Measurements from ENCODE around the gene RPS23. TPM values are rescaled to one million over a fixed set of nuclear protein-coding genes. Genes with fewer than 3 reads are reported as not detected.

The RPS23 gene
- total and polyA plus RNA-seq, 3 experiments from 2014 or later: 2,179 to 2,576 (median 2,206) TPM

DNA sequence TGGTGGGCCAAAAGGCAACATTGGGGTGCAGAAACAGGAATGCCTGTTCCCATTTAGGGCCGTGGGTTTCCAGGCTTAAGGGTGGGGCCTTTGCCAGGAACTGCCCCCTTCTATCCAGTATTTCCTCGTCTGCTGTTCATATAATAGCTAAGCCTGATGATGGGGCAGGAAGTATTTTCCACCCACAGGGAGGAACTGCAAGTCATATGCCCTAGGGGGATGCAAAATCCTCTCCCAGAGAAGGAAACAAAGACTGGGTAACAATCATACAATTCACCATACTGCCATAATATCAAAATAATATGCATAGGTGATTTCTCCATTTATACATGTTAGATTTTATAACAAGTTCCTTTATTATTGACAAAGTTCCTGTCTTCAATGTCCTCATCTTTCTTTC, 20.5 kb upstream of the RPS23 start:
- no peaks in the 10 kb centered on the region for H3K4me1 ChIP-seq (ENCODE audit: insufficient read depth, low read length)
- no peaks in the 10 kb centered on the region for H3K27me3 ChIP-seq (ENCODE audit: insufficient read depth, low read length, poor library complexity, severe bottlenecking)

DNA sequence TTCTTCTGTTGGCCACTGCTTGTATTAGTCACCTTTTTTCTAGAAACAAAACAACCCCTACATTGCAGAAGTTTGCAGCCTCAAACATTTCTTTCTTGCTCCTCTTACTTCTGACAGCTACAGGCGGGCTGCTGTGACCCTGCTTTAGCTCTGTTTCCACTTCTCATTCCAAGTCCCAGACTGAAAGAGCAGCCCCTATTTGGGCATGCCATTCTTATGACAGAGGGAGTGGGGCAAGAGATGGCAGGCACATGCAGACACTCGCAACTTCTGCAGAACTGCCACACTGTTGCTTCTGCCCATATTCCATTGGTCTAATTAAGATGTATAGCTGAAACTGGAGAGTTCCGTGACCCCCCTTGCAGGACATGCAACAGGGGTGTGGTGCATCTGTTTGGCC, 19.6 kb upstream of the RPS23 start:
- H3K4me3 Mint-ChIP-seq: no peak overlapping the region
- no peaks in the 10 kb centered on the region for H3K4me1 Mint-ChIP-seq
- H3K27ac Mint-ChIP-seq: no peak overlapping the region
- no peaks in the 10 kb centered on the region for H3K36me3 Mint-ChIP-seq
- DNase-seq: no peak
- Histone ChIP-seq H3K27me3 (ENCODE audit: insufficient read depth, low read length, poor library complexity, severe bottlenecking) (no peaks in the 10 kb centered on the region), H3K4me1 (ENCODE audit: insufficient read depth, low read length) (no peaks in the 10 kb centered on the region), H3K4me3 (ENCODE audit: low read length) (no peak overlapping the region), H3K27ac (ENCODE audit: low read depth, low read length) (no peak overlapping the region), H3K9me3 (ENCODE audit: low read length) (no peaks in the 10 kb centered on the region), H3K36me3 (ENCODE audit: insufficient read depth, low read length) (no peaks in the 10 kb centered on the region)
- no peaks in the 10 kb centered on the region for H3K27me3 Mint-ChIP-seq
- ChIA-PET CTCF (no interaction called here), POLR2A (no interaction called here)
- peaks cover 0 to 4% (median 2%) of the 10 kb centered on the region in 5 donors for H3K9me3 Mint-ChIP-seq

More for the DNA sequence above, 20.5 kb upstream of the RPS23 start:
- Mint-ChIP-seq H3K4me3 (no peak overlapping the region), H3K9me3 (peaks cover 0 to 4% (median 2%) of the 10 kb centered on the region in 5 donors), H3K4me1 (no peaks in the 10 kb centered on the region), H3K27me3 (no peaks in the 10 kb centered on the region), H3K36me3 (no peaks in the 10 kb centered on the region), H3K27ac (no peak overlapping the region)
- no peak overlapping the region for H3K27ac ChIP-seq (ENCODE audit: low read depth, low read length)
- DNase-seq: no peak
- no peaks in the 10 kb centered on the region for H3K9me3 ChIP-seq (ENCODE audit: low read length)
- H3K4me3 ChIP-seq (ENCODE audit: low read length): no peak overlapping the region
- ChIA-PET POLR2A (no interaction called here), CTCF (no interaction called here)
- H3K36me3 ChIP-seq (ENCODE audit: insufficient read depth, low read length): no peaks in the 10 kb centered on the region

DNA sequence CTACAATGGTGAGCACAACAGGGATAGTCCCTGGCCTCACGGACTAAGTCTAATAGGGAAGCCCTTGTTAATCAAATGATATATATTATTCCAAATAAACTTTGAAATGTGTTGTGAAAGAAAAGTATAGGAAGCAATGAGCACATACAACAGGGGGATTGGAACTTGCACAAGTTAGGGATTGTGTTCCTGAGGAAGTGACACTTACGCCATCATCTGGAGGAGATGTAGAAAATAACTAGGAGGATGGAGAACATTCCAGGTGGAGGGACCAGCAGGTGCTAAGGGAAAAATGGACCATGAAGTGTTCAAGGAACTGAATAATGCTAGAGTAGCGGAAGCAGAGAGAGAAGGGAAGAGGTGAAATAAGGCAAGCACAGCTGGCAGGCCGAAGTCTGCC, 18.8 kb upstream of the RPS23 start:
- no peak for DNase-seq
- Histone ChIP-seq H3K27ac (ENCODE audit: low read depth, low read length) (no peak overlapping the region), H3K36me3 (ENCODE audit: insufficient read depth, low read length) (no peaks in the 10 kb centered on the region), H3K4me3 (ENCODE audit: low read length) (no peak overlapping the region), H3K9me3 (ENCODE audit: low read length) (no peaks in the 10 kb centered on the region), H3K27me3 (ENCODE audit: insufficient read depth, low read length, poor library complexity, severe bottlenecking) (no peaks in the 10 kb centered on the region), H3K4me1 (ENCODE audit: insufficient read depth, low read length) (no peaks in the 10 kb centered on the region)
- H3K27me3 Mint-ChIP-seq: no peaks in the 10 kb centered on the region
- H3K36me3 Mint-ChIP-seq: no peaks in the 10 kb centered on the region
- ChIA-PET CTCF (no interaction called here), POLR2A (no interaction called here)
- H3K4me3 Mint-ChIP-seq: no peak overlapping the region
- H3K9me3 Mint-ChIP-seq: peaks cover 0 to 4% (median 2%) of the 10 kb centered on the region in 5 donors
- no peaks in the 10 kb centered on the region for H3K4me1 Mint-ChIP-seq
- H3K27ac Mint-ChIP-seq: no peak overlapping the region

DNA sequence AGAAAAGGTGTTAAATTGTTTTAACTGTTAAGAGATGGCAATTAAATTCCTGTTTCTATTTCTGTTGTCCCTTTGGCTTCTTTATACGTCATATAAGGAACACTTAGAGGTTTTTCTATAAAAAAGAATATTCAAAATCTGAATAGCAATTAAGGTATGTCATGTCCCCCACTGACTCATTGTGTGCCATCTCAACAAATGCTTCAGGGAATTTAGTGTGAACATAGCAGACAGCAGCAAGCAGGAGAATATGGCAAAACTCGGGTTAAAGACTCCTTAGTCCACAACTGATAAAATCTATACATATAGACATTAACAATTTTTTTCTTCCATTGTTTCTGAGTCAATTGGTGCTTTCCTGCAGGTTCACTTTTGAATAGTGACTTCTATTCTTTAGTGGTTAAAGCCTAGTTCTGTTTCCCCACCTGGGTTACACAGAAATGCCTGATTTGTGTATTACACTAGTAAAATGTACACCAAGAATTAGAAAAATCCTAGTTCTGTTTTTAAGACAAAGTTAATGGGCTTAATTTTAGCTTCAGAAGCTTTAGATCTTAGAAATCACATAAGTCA, 17.9 kb upstream of the RPS23 start:
- Mint-ChIP-seq H3K4me1 (no peaks in the 10 kb centered on the region), H3K27ac (no peak overlapping the region), H3K36me3 (no peaks in the 10 kb centered on the region), H3K27me3 (no peaks in the 10 kb centered on the region), H3K9me3 (peaks cover 0 to 4% (median 2%) of the 10 kb centered on the region in 5 donors), H3K4me3 (no peak overlapping the region)
- Histone ChIP-seq H3K27me3 (ENCODE audit: insufficient read depth, low read length, poor library complexity, severe bottlenecking) (no peaks in the 10 kb centered on the region), H3K9me3 (ENCODE audit: low read length) (no peaks in the 10 kb centered on the region), H3K4me1 (ENCODE audit: insufficient read depth, low read length) (no peaks in the 10 kb centered on the region), H3K36me3 (ENCODE audit: insufficient read depth, low read length) (no peaks in the 10 kb centered on the region), H3K4me3 (ENCODE audit: low read length) (no peak overlapping the region), H3K27ac (ENCODE audit: low read depth, low read length) (no peak overlapping the region)
- ChIA-PET POLR2A (no interaction called here), CTCF (no interaction called here)
- no peak for DNase-seq

DNA sequence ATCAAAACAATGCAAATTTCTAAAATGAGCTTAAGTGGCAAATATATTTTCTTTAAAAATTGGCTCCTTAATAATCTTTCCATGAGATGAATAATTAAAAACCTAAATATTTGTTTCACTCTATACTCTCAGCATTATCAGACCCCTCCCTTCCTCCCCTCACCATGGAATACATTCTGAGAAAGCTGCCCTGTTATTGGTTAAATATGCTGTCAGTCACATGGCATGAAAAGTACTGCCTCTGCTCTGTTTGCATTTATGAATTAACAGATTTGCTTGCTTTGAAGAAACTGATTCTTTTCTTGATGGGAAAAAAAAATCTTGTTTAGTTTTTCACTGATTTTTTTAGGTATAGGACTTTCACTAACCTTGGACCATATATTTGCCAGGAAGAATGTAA, 17.0 kb upstream of the RPS23 start:
- peaks cover 0 to 4% (median 2%) of the 10 kb centered on the region in 5 donors for H3K9me3 Mint-ChIP-seq
- Histone ChIP-seq H3K9me3 (ENCODE audit: low read length) (no peaks in the 10 kb centered on the region), H3K4me3 (ENCODE audit: low read length) (no peak overlapping the region), H3K36me3 (ENCODE audit: insufficient read depth, low read length) (no peaks in the 10 kb centered on the region), H3K27ac (ENCODE audit: low read depth, low read length) (no peak overlapping the region), H3K27me3 (ENCODE audit: insufficient read depth, low read length, poor library complexity, severe bottlenecking) (no peaks in the 10 kb centered on the region), H3K4me1 (ENCODE audit: insufficient read depth, low read length) (no peaks in the 10 kb centered on the region)
- DNase-seq: no peak
- H3K27ac Mint-ChIP-seq: no peak overlapping the region
- H3K4me3 Mint-ChIP-seq: no peak overlapping the region
- H3K27me3 Mint-ChIP-seq: no peaks in the 10 kb centered on the region
- no peaks in the 10 kb centered on the region for H3K4me1 Mint-ChIP-seq
- POLR2A ChIA-PET: no interaction called here
- no peaks in the 10 kb centered on the region for H3K36me3 Mint-ChIP-seq
- CTCF ChIA-PET: no interaction called here

DNA sequence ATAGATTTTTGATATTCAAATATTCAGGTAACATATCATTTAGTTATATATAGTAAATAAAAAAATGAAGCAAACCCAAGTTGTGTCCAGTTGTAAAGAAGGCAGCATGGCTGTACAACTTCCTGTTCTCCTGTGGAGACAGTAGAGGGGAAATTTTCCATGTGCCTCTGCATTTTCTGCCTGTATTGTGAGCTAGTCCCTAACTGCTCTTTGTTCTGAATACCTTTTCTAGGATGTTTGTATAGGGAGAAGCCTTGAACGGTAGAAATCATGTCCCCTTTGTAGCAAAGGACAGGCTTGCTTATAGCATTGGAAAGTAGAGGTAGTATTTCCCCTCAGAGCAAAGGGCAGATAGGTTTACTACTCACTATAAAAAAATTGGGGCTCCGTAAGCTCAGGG, 13.3 kb upstream of the RPS23 start:
- Histone ChIP-seq H3K27ac (ENCODE audit: low read depth, low read length) (no peak overlapping the region), H3K9me3 (ENCODE audit: low read length) (no peaks in the 10 kb centered on the region), H3K27me3 (ENCODE audit: insufficient read depth, low read length, poor library complexity, severe bottlenecking) (no peaks in the 10 kb centered on the region), H3K4me3 (ENCODE audit: low read length) (no peak overlapping the region), H3K4me1 (ENCODE audit: insufficient read depth, low read length) (no peaks in the 10 kb centered on the region), H3K36me3 (ENCODE audit: insufficient read depth, low read length) (no peaks in the 10 kb centered on the region)
- Mint-ChIP-seq H3K27ac (no peak overlapping the region), H3K36me3 (no peaks in the 10 kb centered on the region), H3K4me1 (no peaks in the 10 kb centered on the region), H3K9me3 (no peaks in the 10 kb centered on the region), H3K4me3 (no peak overlapping the region), H3K27me3 (no peaks in the 10 kb centered on the region)
- CTCF ChIA-PET: no interaction called here
- no peak for DNase-seq
- POLR2A ChIA-PET: interaction anchor here (0.6 kb wide), 1 partner anchor 321 kb away, joined by 3 read pairs; no protein-coding TSS in a partner anchor

DNA sequence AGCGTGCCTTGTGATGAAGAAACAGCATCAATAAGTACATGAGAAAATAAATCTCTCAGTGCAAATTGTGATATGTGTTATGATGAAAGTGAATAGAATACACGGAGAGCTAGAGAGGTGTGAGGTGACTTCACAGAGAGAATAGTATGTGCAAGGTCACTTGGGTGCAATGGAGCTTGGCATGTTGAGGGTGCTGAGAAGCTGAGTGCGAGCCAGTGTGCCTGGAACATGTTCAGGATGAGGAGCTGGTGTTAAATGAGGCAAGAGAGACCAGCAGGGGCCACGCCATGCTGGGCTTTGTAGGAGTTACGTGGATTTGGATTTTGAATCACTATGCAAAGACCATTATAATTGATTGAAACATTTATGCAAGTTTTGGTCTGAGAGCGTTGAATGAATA, 12.8 kb upstream of the RPS23 start:
- ChIA-PET CTCF (no interaction called here), POLR2A (no interaction called here)
- Histone ChIP-seq H3K27ac (ENCODE audit: low read depth, low read length) (no peak overlapping the region), H3K27me3 (ENCODE audit: insufficient read depth, low read length, poor library complexity, severe bottlenecking) (no peaks in the 10 kb centered on the region), H3K9me3 (ENCODE audit: low read length) (no peaks in the 10 kb centered on the region), H3K4me3 (ENCODE audit: low read length) (no peak overlapping the region), H3K4me1 (ENCODE audit: insufficient read depth, low read length) (no peaks in the 10 kb centered on the region), H3K36me3 (ENCODE audit: insufficient read depth, low read length) (no peaks in the 10 kb centered on the region)
- Mint-ChIP-seq H3K36me3 (no peaks in the 10 kb centered on the region), H3K9me3 (no peaks in the 10 kb centered on the region), H3K27ac (no peak overlapping the region), H3K4me3 (no peak overlapping the region), H3K4me1 (no peaks in the 10 kb centered on the region), H3K27me3 (no peaks in the 10 kb centered on the region)
- DNase-seq: no peak

DNA sequence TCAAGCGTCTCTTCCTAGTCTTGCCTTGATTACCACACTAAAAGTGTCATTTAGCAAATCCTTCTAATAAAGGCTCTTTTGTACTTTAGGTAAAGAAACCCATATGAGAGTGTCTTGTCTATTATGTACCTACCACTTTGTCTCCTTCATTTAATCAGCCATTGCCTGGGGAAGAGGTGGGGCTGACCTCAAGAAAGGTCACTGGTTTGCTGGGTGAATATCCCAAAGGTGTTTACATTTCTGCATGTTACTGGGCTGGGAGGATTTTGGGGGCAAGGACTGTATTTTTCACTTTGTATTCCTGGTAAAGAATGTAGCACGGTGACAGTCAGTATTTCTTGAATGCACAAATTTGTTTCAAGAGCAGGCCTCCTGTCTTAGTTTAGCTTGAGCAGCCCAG, 11.9 kb upstream of the RPS23 start:
- Histone ChIP-seq H3K27me3 (ENCODE audit: insufficient read depth, low read length, poor library complexity, severe bottlenecking) (no peaks in the 10 kb centered on the region), H3K4me3 (ENCODE audit: low read length) (no peak overlapping the region), H3K36me3 (ENCODE audit: insufficient read depth, low read length) (no peaks in the 10 kb centered on the region), H3K9me3 (ENCODE audit: low read length) (no peaks in the 10 kb centered on the region), H3K27ac (ENCODE audit: low read depth, low read length) (no peak overlapping the region), H3K4me1 (ENCODE audit: insufficient read depth, low read length) (no peaks in the 10 kb centered on the region)
- no peaks in the 10 kb centered on the region for H3K36me3 Mint-ChIP-seq
- H3K4me3 Mint-ChIP-seq: no peak overlapping the region
- POLR2A ChIA-PET: no interaction called here
- no peak overlapping the region for H3K27ac Mint-ChIP-seq
- no peaks in the 10 kb centered on the region for H3K9me3 Mint-ChIP-seq
- no peaks in the 10 kb centered on the region for H3K27me3 Mint-ChIP-seq
- CTCF ChIA-PET: no interaction called here
- no peak for DNase-seq
- no peaks in the 10 kb centered on the region for H3K4me1 Mint-ChIP-seq

DNA sequence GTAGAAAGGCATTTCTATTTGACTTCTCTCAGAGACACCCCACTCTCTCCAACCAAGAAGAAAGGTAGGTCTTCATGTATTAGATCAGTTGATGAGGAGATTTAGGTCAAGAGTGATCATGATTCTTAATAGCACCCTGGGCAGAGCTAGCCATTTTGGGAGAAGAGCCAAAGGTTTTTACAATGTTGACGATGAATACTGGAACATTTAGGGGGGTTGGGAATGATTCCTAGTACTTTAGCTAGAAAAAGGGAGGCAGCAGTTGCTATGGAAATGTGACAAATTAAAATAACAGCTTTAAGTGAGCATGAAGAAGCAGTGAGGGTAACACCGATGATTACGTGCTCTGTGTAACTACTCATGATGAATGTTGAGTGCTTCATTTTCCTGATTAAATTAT, 9.5 kb upstream of the RPS23 start:
- H3K27me3 ChIP-seq (ENCODE audit: insufficient read depth, low read length, poor library complexity, severe bottlenecking): no peaks in the 10 kb centered on the region
- no peaks in the 10 kb centered on the region for H3K4me1 ChIP-seq (ENCODE audit: insufficient read depth, low read length)
- Mint-ChIP-seq H3K4me3 (no peak overlapping the region), H3K27me3 (no peaks in the 10 kb centered on the region), H3K27ac (no peak overlapping the region), H3K36me3 (no peaks in the 10 kb centered on the region), H3K4me1 (no peaks in the 10 kb centered on the region), H3K9me3 (no peaks in the 10 kb centered on the region)
- POLR2A ChIA-PET: no interaction called here
- no peaks in the 10 kb centered on the region for H3K36me3 ChIP-seq (ENCODE audit: insufficient read depth, low read length)
- CTCF ChIA-PET: interaction anchor here (1.2 to 1.7 kb wide), 2 partner anchors 8 to 9 kb away, joined by 3 read pairs; partner anchors contain the start of gene RPS23
- H3K27ac ChIP-seq (ENCODE audit: low read depth, low read length): no peak overlapping the region
- no peaks in the 10 kb centered on the region for H3K9me3 ChIP-seq (ENCODE audit: low read length)
- H3K4me3 ChIP-seq (ENCODE audit: low read length): no peak overlapping the region
- no peak for DNase-seq

Data from CD8-positive, alpha-beta memory T cell (primary cell).